GM12878 (cell line): Measurements from ENCODE around the gene FGR. TPM values are rescaled to one million over a fixed set of nuclear protein-coding genes. Genes with fewer than 3 reads are reported as not detected.
A peak's percentile ranks its signal among the peaks of the same experiment; 100 is the strongest.

Experiments used
- CREM ChIP-seq: IDR thresholded peaks from 2 replicates; pipeline ENCODE4 v1.6.1; 2014; ENCODE audit warnings: antibody characterized with exemption, low read depth
- DPF2 ChIP-seq: fragments of 450-650 bp; IDR thresholded peaks from 2 replicates; pipeline ENCODE4 v1.6.1; 2017; ENCODE audit warnings: mild to moderate bottlenecking
- EED ChIP-seq: sonication (generic); IDR thresholded peaks from 2 replicates; pipeline ENCODE4 v1.6.1; 2016; ENCODE audit warnings: antibody characterized with exemption, low read depth
- EGR1 ChIP-seq, 2 experiments: IDR thresholded peaks; 1 replicate in 1 of 2; 2 replicates in 1 of 2; pipeline ENCODE4 v1.6.1; 2011 to 2012; ENCODE audit warnings: low read depth in 2 of 2, low read length in 2 of 2, borderline replicate concordance in 1 of 2, mild to moderate bottlenecking in 1 of 2, moderate library complexity in 1 of 2
- FOXK2 ChIP-seq: fragments of 450-650 bp; IDR thresholded peaks from 2 replicates; pipeline ENCODE4 v1.6.1; 2017; ENCODE audit warnings: mild to moderate bottlenecking, moderate library complexity
- HDGF ChIP-seq: fragments of 450-650 bp; IDR thresholded peaks from 2 replicates; pipeline ENCODE4 v1.6.1; 2016; ENCODE audit warnings: antibody characterized with exemption
- IKZF1 ChIP-seq: fragments of 450-650 bp; conservative IDR thresholded peaks from 2 replicates; pipeline ENCODE4 v1.6.1; 2017; ENCODE audit warnings: antibody characterized with exemption, mild to moderate bottlenecking
- NBN ChIP-seq: fragments of 450-650 bp; IDR thresholded peaks from 2 replicates; pipeline ENCODE4 v1.6.1; 2016
- PAX5 ChIP-seq: IDR thresholded peaks from 2 replicates; pipeline ENCODE4 v1.6.1; 2011; ENCODE audit warnings: low read depth, low read length, borderline replicate concordance
- PBX3 ChIP-seq: IDR thresholded peaks from 2 replicates; pipeline ENCODE4 v1.6.1; 2011; ENCODE audit warnings: mild to moderate bottlenecking, low read depth, low read length, moderate library complexity; ENCODE audit not compliant: insufficient replicate concordance
- PML ChIP-seq: IDR thresholded peaks from 2 replicates; pipeline ENCODE4 v1.6.1; 2012; ENCODE audit warnings: low read length, inconsistent platforms
- POU2F2 ChIP-seq: IDR thresholded peaks from 3 replicates; pipeline ENCODE4 v1.6.1; 2011; ENCODE audit warnings: low read depth, mild to moderate bottlenecking, low read length, borderline replicate concordance
- RAD21 ChIP-seq: IDR thresholded peaks from 2 replicates; pipeline ENCODE4 v1.6.1; 2011; ENCODE audit warnings: mild to moderate bottlenecking, low read depth, low read length, moderate library complexity; ENCODE audit not compliant: insufficient read depth
- SIN3A ChIP-seq: IDR thresholded peaks from 2 replicates; pipeline ENCODE4 v1.6.1; 2012; ENCODE audit warnings: low read depth, low read length, improper control_type of control experiment
- SMAD1 ChIP-seq: fragments of 450-650 bp; IDR thresholded peaks from 2 replicates; pipeline ENCODE4 v1.6.1; 2018; ENCODE audit warnings: mild to moderate bottlenecking, low read depth; ENCODE audit not compliant: partially characterized antibody
- SMC3 ChIP-seq: IDR thresholded peaks from 2 replicates; pipeline ENCODE4 v1.6.1; 2011; ENCODE audit warnings: low read length, improper control_type of control experiment, borderline replicate concordance
- ZZZ3 ChIP-seq: IDR thresholded peaks from 2 replicates; pipeline ENCODE4 v1.6.1; 2011; ENCODE audit warnings: low read depth; ENCODE audit not compliant: control insufficient read depth, insufficient read length
- polyA plus RNA-seq, 11 experiments: library from polyadenylated mRNA; depleted of rRNA in 4 of 11; unstranded in 6 of 11; stranded (reverse) in 5 of 11; fragments of >200 nt; fragmentation: Nextera tagmentation in 4 of 11; fragmentation: Illumina TruSeq in 1 of 11; extraction: Ambion mirVana in 4 of 11; extraction: Trizol in 1 of 11; gene quantifications; 1 replicate in 1 of 11; 2 replicates in 10 of 11; pipeline versions ENCODE4 v1.2.1 to v1.2.3, GENCODE V29; 2011 to 2016; ENCODE audit warnings: inconsistent platforms in 2 of 11, missing spikeins in 2 of 11, low read depth in 1 of 11
- total RNA-seq, 4 experiments: library from RNA; depleted of rRNA in 3 of 4; stranded (reverse); fragments of >200 nt in 3 of 4; fragmentation: Illumina TruSeq in 1 of 4; extraction: Trizol in 1 of 4; gene quantifications; 2 replicates each; pipeline versions ENCODE4 v1.2.1 to v1.2.3, GENCODE V29; 2013 to 2021
- TF ChIP-seq, protein P1 (sequence below): IDR thresholded peaks from 2 replicates; pipeline ENCODE4 v1.6.1; 2012; ENCODE audit warnings: improper control_type of control experiment, low read depth, low read length; ENCODE audit not compliant: insufficient replicate concordance
- TF ChIP-seq, protein P2 (sequence below): IDR thresholded peaks from 2 replicates; pipeline ENCODE4 v1.6.1; 2012; ENCODE audit warnings: mild to moderate bottlenecking, low read depth, low read length
- TF ChIP-seq, protein P3 (sequence below): IDR thresholded peaks from 2 replicates; pipeline ENCODE4 v1.6.1; 2011; ENCODE audit warnings: low read depth, mild to moderate bottlenecking, low read length, moderate library complexity, borderline replicate concordance; ENCODE audit errors: extremely low read depth

FGR gene
- total and polyA plus RNA-seq, 10 of the 15 experiments (the other 5 are each of a cell fraction or from before 2014, with no cell fraction given): 10.9 to 193 (median 74.7) TPM

GRCh38 chr1:27634177-27634984 is 604 bp downstream of the FGR start (continued):
- TF ChIP-seq, protein P1, sequence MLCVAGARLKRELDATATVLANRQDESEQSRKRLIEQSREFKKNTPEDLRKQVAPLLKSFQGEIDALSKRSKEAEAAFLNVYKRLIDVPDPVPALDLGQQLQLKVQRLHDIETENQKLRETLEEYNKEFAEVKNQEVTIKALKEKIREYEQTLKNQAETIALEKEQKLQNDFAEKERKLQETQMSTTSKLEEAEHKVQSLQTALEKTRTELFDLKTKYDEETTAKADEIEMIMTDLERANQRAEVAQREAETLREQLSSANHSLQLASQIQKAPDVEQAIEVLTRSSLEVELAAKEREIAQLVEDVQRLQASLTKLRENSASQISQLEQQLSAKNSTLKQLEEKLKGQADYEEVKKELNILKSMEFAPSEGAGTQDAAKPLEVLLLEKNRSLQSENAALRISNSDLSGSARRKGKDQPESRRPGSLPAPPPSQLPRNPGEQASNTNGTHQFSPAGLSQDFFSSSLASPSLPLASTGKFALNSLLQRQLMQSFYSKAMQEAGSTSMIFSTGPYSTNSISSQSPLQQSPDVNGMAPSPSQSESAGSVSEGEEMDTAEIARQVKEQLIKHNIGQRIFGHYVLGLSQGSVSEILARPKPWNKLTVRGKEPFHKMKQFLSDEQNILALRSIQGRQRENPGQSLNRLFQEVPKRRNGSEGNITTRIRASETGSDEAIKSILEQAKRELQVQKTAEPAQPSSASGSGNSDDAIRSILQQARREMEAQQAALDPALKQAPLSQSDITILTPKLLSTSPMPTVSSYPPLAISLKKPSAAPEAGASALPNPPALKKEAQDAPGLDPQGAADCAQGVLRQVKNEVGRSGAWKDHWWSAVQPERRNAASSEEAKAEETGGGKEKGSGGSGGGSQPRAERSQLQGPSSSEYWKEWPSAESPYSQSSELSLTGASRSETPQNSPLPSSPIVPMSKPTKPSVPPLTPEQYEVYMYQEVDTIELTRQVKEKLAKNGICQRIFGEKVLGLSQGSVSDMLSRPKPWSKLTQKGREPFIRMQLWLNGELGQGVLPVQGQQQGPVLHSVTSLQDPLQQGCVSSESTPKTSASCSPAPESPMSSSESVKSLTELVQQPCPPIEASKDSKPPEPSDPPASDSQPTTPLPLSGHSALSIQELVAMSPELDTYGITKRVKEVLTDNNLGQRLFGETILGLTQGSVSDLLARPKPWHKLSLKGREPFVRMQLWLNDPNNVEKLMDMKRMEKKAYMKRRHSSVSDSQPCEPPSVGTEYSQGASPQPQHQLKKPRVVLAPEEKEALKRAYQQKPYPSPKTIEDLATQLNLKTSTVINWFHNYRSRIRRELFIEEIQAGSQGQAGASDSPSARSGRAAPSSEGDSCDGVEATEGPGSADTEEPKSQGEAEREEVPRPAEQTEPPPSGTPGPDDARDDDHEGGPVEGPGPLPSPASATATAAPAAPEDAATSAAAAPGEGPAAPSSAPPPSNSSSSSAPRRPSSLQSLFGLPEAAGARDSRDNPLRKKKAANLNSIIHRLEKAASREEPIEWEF: no peak
- peak; percentile 39 for TF ChIP-seq SMAD1
- TF ChIP-seq IKZF1: peak; percentile 99
- no peak for TF ChIP-seq CREM
- TF ChIP-seq SIN3A: no peak
- TF ChIP-seq HDGF: peak; percentile 90
- TF ChIP-seq NBN: peak; percentile 84
- TF ChIP-seq FOXK2: no peak
- TF ChIP-seq POU2F2: peak; percentile 53; the same call in 1 of the 3 replicates
- peak; percentile 90 for TF ChIP-seq EED
- TF ChIP-seq PAX5: peak; percentile 68; the same call in 1 of the 2 replicates
- TF ChIP-seq EGR1 (IDR thresholded peaks at IDR 0.05; ENCODE audit: borderline replicate concordance in 1 of 2, low read depth in 2 of 2, low read length in 2 of 2): peak in 1 of 2 experiments; percentile 65; a peak in 1 of 3 replicates
- TF ChIP-seq, protein P2, sequence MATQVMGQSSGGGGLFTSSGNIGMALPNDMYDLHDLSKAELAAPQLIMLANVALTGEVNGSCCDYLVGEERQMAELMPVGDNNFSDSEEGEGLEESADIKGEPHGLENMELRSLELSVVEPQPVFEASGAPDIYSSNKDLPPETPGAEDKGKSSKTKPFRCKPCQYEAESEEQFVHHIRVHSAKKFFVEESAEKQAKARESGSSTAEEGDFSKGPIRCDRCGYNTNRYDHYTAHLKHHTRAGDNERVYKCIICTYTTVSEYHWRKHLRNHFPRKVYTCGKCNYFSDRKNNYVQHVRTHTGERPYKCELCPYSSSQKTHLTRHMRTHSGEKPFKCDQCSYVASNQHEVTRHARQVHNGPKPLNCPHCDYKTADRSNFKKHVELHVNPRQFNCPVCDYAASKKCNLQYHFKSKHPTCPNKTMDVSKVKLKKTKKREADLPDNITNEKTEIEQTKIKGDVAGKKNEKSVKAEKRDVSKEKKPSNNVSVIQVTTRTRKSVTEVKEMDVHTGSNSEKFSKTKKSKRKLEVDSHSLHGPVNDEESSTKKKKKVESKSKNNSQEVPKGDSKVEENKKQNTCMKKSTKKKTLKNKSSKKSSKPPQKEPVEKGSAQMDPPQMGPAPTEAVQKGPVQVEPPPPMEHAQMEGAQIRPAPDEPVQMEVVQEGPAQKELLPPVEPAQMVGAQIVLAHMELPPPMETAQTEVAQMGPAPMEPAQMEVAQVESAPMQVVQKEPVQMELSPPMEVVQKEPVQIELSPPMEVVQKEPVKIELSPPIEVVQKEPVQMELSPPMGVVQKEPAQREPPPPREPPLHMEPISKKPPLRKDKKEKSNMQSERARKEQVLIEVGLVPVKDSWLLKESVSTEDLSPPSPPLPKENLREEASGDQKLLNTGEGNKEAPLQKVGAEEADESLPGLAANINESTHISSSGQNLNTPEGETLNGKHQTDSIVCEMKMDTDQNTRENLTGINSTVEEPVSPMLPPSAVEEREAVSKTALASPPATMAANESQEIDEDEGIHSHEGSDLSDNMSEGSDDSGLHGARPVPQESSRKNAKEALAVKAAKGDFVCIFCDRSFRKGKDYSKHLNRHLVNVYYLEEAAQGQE: no peak
- peak; percentile 95 for TF ChIP-seq DPF2
- TF ChIP-seq SMC3: no peak
- no peak for TF ChIP-seq ZZZ3
- TF ChIP-seq, protein P3, sequence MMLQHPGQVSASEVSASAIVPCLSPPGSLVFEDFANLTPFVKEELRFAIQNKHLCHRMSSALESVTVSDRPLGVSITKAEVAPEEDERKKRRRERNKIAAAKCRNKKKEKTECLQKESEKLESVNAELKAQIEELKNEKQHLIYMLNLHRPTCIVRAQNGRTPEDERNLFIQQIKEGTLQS: no peak
- no peak for TF ChIP-seq RAD21
- no peak for TF ChIP-seq PML
- no peak for TF ChIP-seq PBX3
